Panc1 (cell line): ENCODE data around the gene TEDC2.

ENCODE experiments used
- POLR2AphosphoS5 ChIP-seq: IDR thresholded peaks from 2 replicates; pipeline ENCODE4 v1.6.1; 2012; ENCODE audit warnings: mild to moderate bottlenecking, low read depth, low read length, moderate library complexity
- REST ChIP-seq, 2 experiments: IDR thresholded peaks; 2 replicates each; pipeline ENCODE4 v1.6.1; 2011 to 2012; ENCODE audit warnings: low read depth in 2 of 2, control low read depth in 1 of 2, low read length in 1 of 2, mild to moderate bottlenecking in 1 of 2, moderate library complexity in 1 of 2; ENCODE audit not compliant: insufficient read depth in 1 of 2
- SIN3A ChIP-seq: IDR thresholded peaks from 2 replicates; pipeline ENCODE4 v1.6.1; 2012; ENCODE audit warnings: low read depth, mild to moderate bottlenecking, low read length, moderate library complexity, borderline replicate concordance; ENCODE audit not compliant: insufficient read depth
- TCF7L2 ChIP-seq: IDR thresholded peaks from 2 replicates; pipeline ENCODE4 v1.6.1; 2011; ENCODE audit warnings: mild to moderate bottlenecking, low read depth, low read length, inconsistent platforms
- TF ChIP-seq, protein P1 (sequence below): fragments of 450-650 bp; IDR thresholded peaks from 2 replicates; pipeline ENCODE4 v1.5.1; 2017; ENCODE audit warnings: mild to moderate bottlenecking

DNA sequence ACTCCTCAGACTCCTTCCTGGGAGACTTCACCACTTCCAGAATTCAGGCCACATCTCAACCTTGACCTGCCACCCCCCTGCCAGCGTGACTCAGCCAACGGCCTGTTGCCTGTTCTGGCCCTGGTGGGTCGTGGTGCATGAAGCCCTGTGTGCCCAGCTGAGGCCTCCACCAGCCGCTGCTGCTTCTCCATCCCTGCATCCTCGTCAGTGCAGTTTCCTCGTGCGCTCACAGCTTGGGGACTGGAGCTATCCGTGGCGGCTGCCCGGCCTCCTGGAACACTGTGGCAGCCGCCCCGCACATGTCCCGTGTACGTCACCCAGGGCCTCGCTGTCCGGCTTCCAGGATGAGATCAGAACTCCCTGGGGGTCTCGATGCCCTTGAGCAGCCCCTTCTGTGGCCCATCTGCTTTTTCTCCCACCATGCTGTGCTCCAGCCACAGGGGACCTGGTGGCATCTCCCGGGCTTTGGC lies 8.0 kb upstream of the TEDC2 start:
- TF ChIP-seq POLR2AphosphoS5 (no peak), REST (IDR thresholded peaks at IDR 0.05; ENCODE audit: insufficient read depth in 1 of 2, low read depth in 2 of 2, low read length in 1 of 2) (no peak), TCF7L2 (no peak), SIN3A (no peak)
- TF ChIP-seq, protein P1, sequence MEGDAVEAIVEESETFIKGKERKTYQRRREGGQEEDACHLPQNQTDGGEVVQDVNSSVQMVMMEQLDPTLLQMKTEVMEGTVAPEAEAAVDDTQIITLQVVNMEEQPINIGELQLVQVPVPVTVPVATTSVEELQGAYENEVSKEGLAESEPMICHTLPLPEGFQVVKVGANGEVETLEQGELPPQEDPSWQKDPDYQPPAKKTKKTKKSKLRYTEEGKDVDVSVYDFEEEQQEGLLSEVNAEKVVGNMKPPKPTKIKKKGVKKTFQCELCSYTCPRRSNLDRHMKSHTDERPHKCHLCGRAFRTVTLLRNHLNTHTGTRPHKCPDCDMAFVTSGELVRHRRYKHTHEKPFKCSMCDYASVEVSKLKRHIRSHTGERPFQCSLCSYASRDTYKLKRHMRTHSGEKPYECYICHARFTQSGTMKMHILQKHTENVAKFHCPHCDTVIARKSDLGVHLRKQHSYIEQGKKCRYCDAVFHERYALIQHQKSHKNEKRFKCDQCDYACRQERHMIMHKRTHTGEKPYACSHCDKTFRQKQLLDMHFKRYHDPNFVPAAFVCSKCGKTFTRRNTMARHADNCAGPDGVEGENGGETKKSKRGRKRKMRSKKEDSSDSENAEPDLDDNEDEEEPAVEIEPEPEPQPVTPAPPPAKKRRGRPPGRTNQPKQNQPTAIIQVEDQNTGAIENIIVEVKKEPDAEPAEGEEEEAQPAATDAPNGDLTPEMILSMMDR: no peak
